Body of pancreas (tissue), 4 donors: ENCODE results near the gene CHCHD3.

Experiments used
- POLR2A ChIP-seq, 3 donors: fragments of 450-650 bp; IDR thresholded peaks; one replicate each; pipeline ENCODE4 v1.6.1; 2016; ENCODE audit warnings: antibody characterized with exemption in 3 of 3, mild to moderate bottlenecking in 2 of 3
- TF ChIP-seq, protein P1 (sequence below), 7 experiments: fragments of 450-650 bp in 4 of 7; fragments of 200-600 bp in 3 of 7; sonication (generic) in 3 of 7; IDR thresholded peaks; one replicate each; pipeline ENCODE4 v1.5.1; 2016 to 2019; ENCODE audit warnings: antibody characterized with exemption in 7 of 7

GRCh38 chr7:132738254-132738653, 343.6 kb downstream of the CHCHD3 start:
- TF ChIP-seq, protein P1, sequence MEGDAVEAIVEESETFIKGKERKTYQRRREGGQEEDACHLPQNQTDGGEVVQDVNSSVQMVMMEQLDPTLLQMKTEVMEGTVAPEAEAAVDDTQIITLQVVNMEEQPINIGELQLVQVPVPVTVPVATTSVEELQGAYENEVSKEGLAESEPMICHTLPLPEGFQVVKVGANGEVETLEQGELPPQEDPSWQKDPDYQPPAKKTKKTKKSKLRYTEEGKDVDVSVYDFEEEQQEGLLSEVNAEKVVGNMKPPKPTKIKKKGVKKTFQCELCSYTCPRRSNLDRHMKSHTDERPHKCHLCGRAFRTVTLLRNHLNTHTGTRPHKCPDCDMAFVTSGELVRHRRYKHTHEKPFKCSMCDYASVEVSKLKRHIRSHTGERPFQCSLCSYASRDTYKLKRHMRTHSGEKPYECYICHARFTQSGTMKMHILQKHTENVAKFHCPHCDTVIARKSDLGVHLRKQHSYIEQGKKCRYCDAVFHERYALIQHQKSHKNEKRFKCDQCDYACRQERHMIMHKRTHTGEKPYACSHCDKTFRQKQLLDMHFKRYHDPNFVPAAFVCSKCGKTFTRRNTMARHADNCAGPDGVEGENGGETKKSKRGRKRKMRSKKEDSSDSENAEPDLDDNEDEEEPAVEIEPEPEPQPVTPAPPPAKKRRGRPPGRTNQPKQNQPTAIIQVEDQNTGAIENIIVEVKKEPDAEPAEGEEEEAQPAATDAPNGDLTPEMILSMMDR (IDR thresholded peaks at IDR 0.05) = no peak
- TF ChIP-seq POLR2A (IDR thresholded peaks at IDR 0.05) = no peak
